Measurements from ENCODE around the gene TRAF3. TPM values are rescaled to one million over a fixed set of nuclear protein-coding genes. Genes with fewer than 3 reads are reported as not detected.
A peak's percentile ranks its signal among the peaks of the same experiment; 100 is the strongest.

Gene TRAF3
- total RNA-seq, 1 experiment from 2014 or later, result 37.6 TPM

GRCh38 chr14:102910442-102910841 is 133.2 kb downstream of the TRAF3 start:
- POLR2A ChIA-PET, result no interaction called here
- no peaks in the 10 kb centered on the region for H3K4me1 ChIP-seq (ENCODE audit: control insufficient read depth, insufficient read depth, low read length)
- H3K9me3 ChIP-seq (ENCODE audit: control insufficient read depth, insufficient read depth, low read depth, low read length), result no peaks in the 10 kb centered on the region
- in situ Hi-C loops (cut with HindIII; ENCODE audit: low pct_unique_long_range_greater_than_20kb, low sequenced_read_pairs), result no loop called here
- DNase-seq (ENCODE audit: low read depth, low spot score) (no peak), ATAC-seq (no peak)
- intact Hi-C loops (cut with micrococcal nuclease; ENCODE audit: unreplicated experiment), result no loop called here
- CTCF ChIA-PET, result no interaction called here
- H3K4me3 ChIP-seq (ENCODE audit: low read depth in 2 of 2, low read length in 2 of 2), result no peak overlapping the region
- TSS peak; percentile 31 for BruUV-seq (replicated peaks)
- H3K36me3 ChIP-seq (ENCODE audit: control insufficient read depth, insufficient read depth, low read length), result no peaks in the 10 kb centered on the region; the same call in 1 of the 2 replicates
- H3K27me3 ChIP-seq (ENCODE audit: control insufficient read depth, insufficient read depth, low read length), result no peaks in the 10 kb centered on the region
- no peak overlapping the region for H3K27ac ChIP-seq (ENCODE audit: low read length)
- no peak for TF ChIP-seq TCF7L2 (IDR thresholded peaks at IDR 0.05; ENCODE audit: low read depth, low read length)
- no peak for TF ChIP-seq SIN3A (IDR thresholded peaks at IDR 0.05; ENCODE audit: borderline replicate concordance, insufficient read depth, low read depth, low read length)
- no peak for TF ChIP-seq REST (IDR thresholded peaks at IDR 0.05; ENCODE audit: insufficient read depth in 1 of 2, low read depth in 2 of 2, low read length in 1 of 2)
- TF ChIP-seq CTCF (IDR thresholded peaks at IDR 0.05), result no peak
- TF ChIP-seq POLR2AphosphoS5 (IDR thresholded peaks at IDR 0.05; ENCODE audit: low read depth, low read length), result no peak

- ATAC-seq (no peak), DNase-seq (ENCODE audit: low read depth, low spot score) (no peak)
- Histone ChIP-seq H3K9me3 (ENCODE audit: control insufficient read depth, insufficient read depth, low read depth, low read length) (no peaks in the 10 kb centered on the region), H3K27me3 (ENCODE audit: control insufficient read depth, insufficient read depth, low read length) (no peaks in the 10 kb centered on the region), H3K4me1 (ENCODE audit: control insufficient read depth, insufficient read depth, low read length) (no peaks in the 10 kb centered on the region), H3K27ac (ENCODE audit: low read length) (no peak overlapping the region), H3K4me3 (ENCODE audit: low read depth in 2 of 2, low read length in 2 of 2) (no peak overlapping the region), H3K36me3 (ENCODE audit: control insufficient read depth, insufficient read depth, low read length) (no peaks in the 10 kb centered on the region)
- BruUV-seq (replicated peaks), result no TSS peak
- POLR2A ChIA-PET, result no interaction called here
- TF ChIP-seq POLR2AphosphoS5 (IDR thresholded peaks at IDR 0.05; ENCODE audit: low read depth, low read length) (no peak), REST (IDR thresholded peaks at IDR 0.05; ENCODE audit: insufficient read depth in 1 of 2, low read depth in 2 of 2, low read length in 1 of 2) (no peak), TCF7L2 (IDR thresholded peaks at IDR 0.05; ENCODE audit: low read depth, low read length) (no peak), CTCF (IDR thresholded peaks at IDR 0.05) (no peak), SIN3A (IDR thresholded peaks at IDR 0.05; ENCODE audit: borderline replicate concordance, insufficient read depth, low read depth, low read length) (no peak)
- intact Hi-C loops (cut with micrococcal nuclease; ENCODE audit: unreplicated experiment) (no loop called here), in situ Hi-C loops (cut with HindIII; ENCODE audit: low pct_unique_long_range_greater_than_20kb, low sequenced_read_pairs) (no loop called here)
- CTCF ChIA-PET, result no interaction called here
These were observed 134.3 kb downstream of the TRAF3 start for GRCh38 chr14:102911541-102911951.

Data from Panc1 (cell line).